GM12801 (cell line): ENCODE results near the gene MBD5.

Experiments
- CTCF ChIP-seq: IDR thresholded peaks from one replicate; pipeline ENCODE4 v1.5.1; 2011; ENCODE audit warnings: control low read depth; ENCODE audit not compliant: insufficient read length; ENCODE audit errors: extremely low read depth

MBD5 gene

GRCh38 chr2:148221166-148221565 is 200.3 kb downstream of the MBD5 start:
- no peak for TF ChIP-seq CTCF

GRCh38 chr2:148221926-148222325 is 201.0 kb downstream of the MBD5 start:
- no peak for TF ChIP-seq CTCF

GRCh38 chr2:148231858-148232257 is 211.0 kb downstream of the MBD5 start:
- no peak for TF ChIP-seq CTCF

- TF ChIP-seq CTCF = no peak
These were observed 213.3 kb downstream of the MBD5 start for GRCh38 chr2:148234143-148234542.

- TF ChIP-seq CTCF = no peak
These were observed 217.0 kb downstream of the MBD5 start for GRCh38 chr2:148237911-148238310.

- TF ChIP-seq CTCF = no peak
These were observed 217.7 kb downstream of the MBD5 start for GRCh38 chr2:148238561-148238960.

- no peak for TF ChIP-seq CTCF
These were observed 219.9 kb downstream of the MBD5 start for GRCh38 chr2:148240838-148241237.

GRCh38 chr2:148244593-148245292 is 223.9 kb downstream of the MBD5 start:
- no peak for TF ChIP-seq CTCF
